Measurements from ENCODE around the gene ZNF200. TPM values are rescaled to one million over a fixed set of nuclear protein-coding genes. Genes with fewer than 3 reads are reported as not detected.

Gene ZNF200
- polyA plus RNA-seq (2011; rRNA removed) = 4.7 and 6.1 TPM in 2 replicates
- polyA minus RNA-seq (2011; rRNA and poly(A)+ RNA removed) = 5.5 and 8.4 TPM in 2 replicates

GRCh38 chr16:3234857-3235561 lies at the start of gene ZNF200:
TSS of gene ZNF200 (minus strand) at chr16:3235158. CDS start at chr16:3233755, 1,403 bp downstream.
- TF ChIP-seq CTCF (IDR thresholded peaks at IDR 0.05; ENCODE audit: low read depth, low read length) = no peak
- ChIA-PET POLR2A (interaction anchor here (0.5 to 0.6 kb wide), 2 partner anchors 39 to 62 kb away, joined by 4 to 6 read pairs; no protein-coding TSS in a partner anchor), CTCF (no interaction called here)
- Histone ChIP-seq H3K27ac (ENCODE audit: low read depth, low read length) (peak within 1 kb of the TSS; percentile 95), H3K9me3 (ENCODE audit: control insufficient read depth, insufficient read depth, low read length) (peaks cover 5% of the 10 kb centered on the region), H3K4me3 (ENCODE audit: low read depth, low read length) (peak within 1 kb of the TSS; percentile 100), H3K27me3 (ENCODE audit: control insufficient read depth, insufficient read depth, low read length) (no peaks in the 10 kb centered on the region)
- peak; percentile 75 for DNase-seq (ENCODE audit: low read depth, low spot score)

- TF ChIP-seq CTCF (IDR thresholded peaks at IDR 0.05; ENCODE audit: low read depth, low read length) = no peak
- Histone ChIP-seq H3K4me3 (ENCODE audit: low read depth, low read length) (peak overlapping the region; percentile 95), H3K27me3 (ENCODE audit: control insufficient read depth, insufficient read depth, low read length) (peaks cover 2% of the 10 kb centered on the region), H3K27ac (ENCODE audit: low read depth, low read length) (peak overlapping the region; percentile 100), H3K9me3 (ENCODE audit: control insufficient read depth, insufficient read depth, low read length) (peaks cover 41% of the 10 kb centered on the region)
- DNase-seq (ENCODE audit: low read depth, low spot score) = no peak
- CTCF ChIA-PET = no interaction called here
- POLR2A ChIA-PET = interaction anchor here (0.6 to 2.1 kb wide), 10 partner anchors 8 to 171 kb away, joined by 3 to 22 read pairs (median 6); partner anchors contain the start of genes TIGD7 and ZNF75A
Observed at GRCh38 chr16:3283543-3284447, 48.8 kb upstream of the ZNF200 start.

- no peak for TF ChIP-seq CTCF (IDR thresholded peaks at IDR 0.05; ENCODE audit: low read depth, low read length)
- DNase-seq (ENCODE audit: low read depth, low spot score) = peak; percentile 92
- Histone ChIP-seq H3K27ac (ENCODE audit: low read depth, low read length) (peak within 1 kb of the TSS; percentile 100), H3K9me3 (ENCODE audit: control insufficient read depth, insufficient read depth, low read length) (peaks cover 32% of the 10 kb centered on the region), H3K4me3 (ENCODE audit: low read depth, low read length) (peak within 1 kb of the TSS; percentile 95), H3K27me3 (ENCODE audit: control insufficient read depth, insufficient read depth, low read length) (peaks cover 2% of the 10 kb centered on the region)
- POLR2A ChIA-PET = interaction anchor here (0.6 to 2.1 kb wide), 12 partner anchors 9 to 344 kb away, joined by 3 to 22 read pairs (median 6); partner anchors contain the start of genes TIGD7 and ZNF75A
- CTCF ChIA-PET = interaction anchor here (0.7 kb wide), 1 partner anchor 305 kb away, joined by 5 read pairs; no protein-coding TSS in a partner anchor
Observed at GRCh38 chr16:3282730-3283542, 48.0 kb upstream of the ZNF200 start, which contains the start of gene ZNF263. TSS of gene ZNF263 (plus strand) at chr16:3283491. CDS start at chr16:3283819, 328 bp downstream.

GRCh38 chr16:3282103-3282729 lies 47.3 kb upstream of the ZNF200 start:
- no peak for TF ChIP-seq CTCF (IDR thresholded peaks at IDR 0.05; ENCODE audit: low read depth, low read length)
- Histone ChIP-seq H3K27me3 (ENCODE audit: control insufficient read depth, insufficient read depth, low read length) (peaks cover 2% of the 10 kb centered on the region), H3K4me3 (ENCODE audit: low read depth, low read length) (peak overlapping the region; percentile 95), H3K27ac (ENCODE audit: low read depth, low read length) (peak overlapping the region; percentile 73), H3K9me3 (ENCODE audit: control insufficient read depth, insufficient read depth, low read length) (peaks cover 25% of the 10 kb centered on the region)
- ChIA-PET POLR2A (interaction anchor here (0.6 to 2.1 kb wide), 12 partner anchors 8 to 344 kb away, joined by 3 to 22 read pairs (median 6); partner anchors contain the start of genes TIGD7 and ZNF75A), CTCF (interaction anchor here (0.7 kb wide), 1 partner anchor 305 kb away, joined by 5 read pairs; no protein-coding TSS in a partner anchor)
- no peak for DNase-seq (ENCODE audit: low read depth, low spot score)
